Neural progenitor cell (in vitro differentiated cells): ENCODE data around the gene SNX11.

ENCODE experiments used
- CTCF ChIP-seq: fragments of 200-600 bp; sonication (generic); IDR thresholded peaks from 2 replicates; pipeline ENCODE4 v1.5.1; 2017; ENCODE audit warnings: antibody characterized with exemption, mild to moderate bottlenecking
- EZH2 ChIP-seq: fragments of 200-600 bp; sonication (generic); IDR thresholded peaks from 2 replicates; pipeline ENCODE4 v1.6.1; 2017; ENCODE audit warnings: antibody characterized with exemption, mild to moderate bottlenecking, moderate library complexity
- EZH2phosphoT487 ChIP-seq: fragments of 200-600 bp; sonication (generic); IDR thresholded peaks from 2 replicates; pipeline ENCODE4 v1.6.1; 2017; ENCODE audit warnings: antibody characterized with exemption

- TF ChIP-seq CTCF: no peak
- no peak for TF ChIP-seq EZH2
- TF ChIP-seq EZH2phosphoT487: no peak
These were observed 42.9 kb upstream of the SNX11 start for GRCh38 chr17:48064638-48065037.
